Endothelial cell of umbilical vein (primary cell): Measurements from ENCODE around the gene ITGA3. TPM values are rescaled to one million over a fixed set of nuclear protein-coding genes. Genes with fewer than 3 reads are reported as not detected.

ENCODE experiments used
- BruUV-seq: library from RNA; stranded (reverse); fragments of 400-500 nt; replicated peaks from 2 replicates; lab custom pipeline; 2021; lab: Mats Ljungman, UMichigan
- CTCF ChIA-PET: fragments of 300-600, 350-600 bp; sonication (Branson Sonifier 250); formaldehyde crosslinking; loops from one replicate; lab custom pipeline; 2021; ENCODE audit warnings: antibody characterized with exemption, inconsistent platforms; lab: Charles Lee
- POLR2A ChIA-PET: fragments of 300-600, 350-600 bp; sonication (Branson Sonifier 250); formaldehyde crosslinking; loops from one replicate; lab custom pipeline; 2021; ENCODE audit warnings: antibody characterized with exemption, inconsistent platforms; lab: Charles Lee
- DNase-seq: peaks from one replicate; pipeline ENCODE4 v3.0.0-alpha.2; 2011; ENCODE audit warnings: low read depth, low spot score
- FAIRE-seq: peaks from 2 replicates; lab custom pipeline; 2011; peaks lifted over from hg19 to GRCh38; lab: Jason Lieb, UNC
- H2AFZ ChIP-seq: 2 replicates; pipeline ENCODE4 v1.6.0; 2012; ENCODE audit warnings: low read depth, low read length, control low read depth, inconsistent platforms
- H3K27ac ChIP-seq: 2 replicates; pipeline ENCODE4 v1.5.1; 2011; ENCODE audit warnings: low read depth, mild to moderate bottlenecking, control low read depth, low read length, moderate library complexity; ENCODE audit not compliant: insufficient read depth
- H3K27me3 ChIP-seq, 2 experiments: 2 replicates each; pipeline versions ENCODE4 v1.6.0 to v1.6.1; 2011; ENCODE audit warnings: low read length in 2 of 2, mixed read lengths in 1 of 2; ENCODE audit not compliant: control insufficient read depth in 2 of 2, insufficient read depth in 2 of 2
- H3K36me3 ChIP-seq, 2 experiments: 2 replicates in 1 of 2; 3 replicates in 1 of 2; pipeline ENCODE4 v1.5.1; 2011; ENCODE audit warnings: low read length in 2 of 2, mild to moderate bottlenecking in 1 of 2, moderate library complexity in 1 of 2; ENCODE audit not compliant: control insufficient read depth in 2 of 2, insufficient read depth in 2 of 2; ENCODE audit errors: extremely low read depth in 1 of 2
- H3K4me1 ChIP-seq: 3 replicates; pipeline ENCODE4 v1.5.1; 2011; ENCODE audit warnings: mild to moderate bottlenecking, low read length; ENCODE audit not compliant: control insufficient read depth, insufficient read depth; ENCODE audit errors: extremely low read depth
- H3K4me2 ChIP-seq: 2 replicates; pipeline ENCODE4 v1.6.1; 2011; ENCODE audit warnings: low read length, control low read depth, mixed read lengths; ENCODE audit not compliant: insufficient read depth
- H3K4me3 ChIP-seq, 3 experiments: fragments of 200-600 bp in 1 of 3; sonication (generic), shearing (Covaris generic) in 1 of 3; replicated peaks in 1 of 3; 2 replicates each; pipeline ENCODE4 v1.5.1; 2011 to 2016; ENCODE audit warnings: control low read depth in 3 of 3, low read length in 3 of 3, mild to moderate bottlenecking in 2 of 3, inconsistent platforms in 1 of 3, low read depth in 1 of 3, moderate library complexity in 1 of 3; ENCODE audit not compliant: insufficient read depth in 1 of 3
- H3K79me2 ChIP-seq: 2 replicates; pipeline ENCODE4 v1.6.0; 2012; ENCODE audit warnings: low read length, inconsistent platforms; ENCODE audit not compliant: control insufficient read depth, insufficient read depth
- H3K9ac ChIP-seq: replicated peaks from 2 replicates; pipeline ENCODE3; 2011; ENCODE audit warnings: low read length, control low read depth; ENCODE audit not compliant: insufficient read depth; ENCODE audit errors: extremely low read depth
- H3K9me1 ChIP-seq: replicated peaks from 3 replicates; pipeline ENCODE4 v1.6.0; 2011; ENCODE audit warnings: mild to moderate bottlenecking, low read length; ENCODE audit not compliant: control insufficient read depth, insufficient read depth; ENCODE audit errors: extremely low read depth
- H3K9me3 ChIP-seq: replicated peaks from 2 replicates; pipeline ENCODE4 v1.5.1; 2012; ENCODE audit warnings: low read length, inconsistent platforms; ENCODE audit not compliant: control insufficient read depth, insufficient read depth
- H4K20me1 ChIP-seq: replicated peaks from 2 replicates; pipeline ENCODE3; 2011; ENCODE audit warnings: mild to moderate bottlenecking, low read length; ENCODE audit not compliant: control insufficient read depth, insufficient read depth; ENCODE audit errors: extremely low read depth
- CTCF ChIP-seq, 2 donors: IDR thresholded peaks; 1 replicate in 1 of 2; 2 replicates in 1 of 2; pipeline ENCODE4 v1.5.1; 2011; ENCODE audit warnings: low read length in 2 of 2, mild to moderate bottlenecking in 2 of 2, moderate library complexity in 2 of 2, control low read depth in 1 of 2, inconsistent platforms in 1 of 2, low read depth in 1 of 2; ENCODE audit not compliant: insufficient read depth in 1 of 2; ENCODE audit errors: extremely low read depth in 1 of 2
- EZH2 ChIP-seq: IDR thresholded peaks from 2 replicates; pipeline ENCODE4 v1.6.1; 2012; ENCODE audit warnings: borderline replicate concordance, low read depth, mild to moderate bottlenecking, moderate library complexity, low read length, inconsistent platforms; ENCODE audit not compliant: severe bottlenecking
- FOS ChIP-seq: IDR thresholded peaks from 2 replicates; pipeline ENCODE4 v1.6.1; 2011; ENCODE audit warnings: mild to moderate bottlenecking, low read length, moderate library complexity, borderline replicate concordance; ENCODE audit not compliant: insufficient read depth
- GATA2 ChIP-seq: IDR thresholded peaks from 2 replicates; pipeline ENCODE4 v1.7.0; 2011; ENCODE audit warnings: low read depth, mild to moderate bottlenecking, moderate library complexity, mixed read lengths, low read length; ENCODE audit not compliant: insufficient read length, insufficient read depth
- JUN ChIP-seq: IDR thresholded peaks from 2 replicates; pipeline ENCODE4 v1.6.1; 2011; ENCODE audit warnings: borderline replicate concordance, low read depth; ENCODE audit not compliant: insufficient read length, insufficient read depth
- MAX ChIP-seq: IDR thresholded peaks from 2 replicates; pipeline ENCODE4 v1.6.1; 2011; ENCODE audit not compliant: insufficient read depth, insufficient read length
- MYC ChIP-seq: IDR thresholded peaks from one replicate; pipeline ENCODE4 v1.6.1; 2011; ENCODE audit warnings: mild to moderate bottlenecking, low read depth, low read length
- POLR2A ChIP-seq: IDR thresholded peaks from 2 replicates; pipeline ENCODE4 v1.6.1; 2012; ENCODE audit warnings: low read depth, mild to moderate bottlenecking, control low read depth, low read length
- POLR2AphosphoS5 ChIP-seq: IDR thresholded peaks from 2 replicates; pipeline ENCODE4 v1.6.1; 2012; ENCODE audit warnings: low read depth, mild to moderate bottlenecking, control low read depth, low read length, moderate library complexity; ENCODE audit not compliant: insufficient read depth
- dilution Hi-C: fragments of 300-500 bp; cut with MboI; formaldehyde crosslinking; loops from one replicate; pipeline ENCODE4 v1.15.0; 2019; ENCODE audit warnings: low sequenced_read_pairs; ENCODE audit not compliant: extremely low pct_ligation_motif_present
- intact Hi-C: fragments of 100-400 bp; cut with micrococcal nuclease; formaldehyde crosslinking; loops from one replicate; pipeline ENCODE4 v1.10.0; 2022
- polyA plus RNA-seq, 4 experiments: library from polyadenylated mRNA; depleted of rRNA in 3 of 4; stranded (reverse) in 3 of 4; unstranded in 1 of 4; fragments of >200 nt; gene quantifications; 2 replicates each; pipeline versions ENCODE4 v1.2.1 to v1.2.3, GENCODE V29; 2011 to 2012; ENCODE audit warnings: missing spikeins in 1 of 4
- total RNA-seq: library from RNA; stranded (reverse); gene quantifications from 2 replicates; pipeline ENCODE4 v1.2.3, GENCODE V29; 2021

ITGA3 gene
- total and polyA plus RNA-seq, 2 donors (not counting 3 experiments of a cell fraction or from before 2014, with no cell fraction given): 92.7 to 112 TPM

- Histone ChIP-seq H3K36me3 (no peaks in the 10 kb centered on the region), H3K4me1 (no peaks in the 10 kb centered on the region), H3K27ac (no peak overlapping the region), H3K9ac (no peak overlapping the region), H4K20me1 (no peaks in the 10 kb centered on the region), H3K9me3 (no peaks in the 10 kb centered on the region), H3K27me3 (peaks cover 6 to 8% of the 10 kb centered on the region in 2 experiments), H3K4me3 (no peak overlapping the region), H2AFZ (no peak overlapping the region), H3K4me2 (no peak overlapping the region), H3K9me1 (no peaks in the 10 kb centered on the region), H3K79me2 (no peaks in the 10 kb centered on the region)
- POLR2A ChIA-PET: no interaction called here
- FAIRE-seq: no peak
- intact Hi-C loops: no loop called here
- CTCF ChIA-PET: interaction anchor here (1.0 kb wide), 1 partner anchor 75 kb away, joined by 5 read pairs; no protein-coding TSS in a partner anchor
- TF ChIP-seq JUN (no peak), POLR2AphosphoS5 (no peak), MYC (no peak), CTCF (IDR thresholded peaks at IDR 0.05; ENCODE audit: extremely low read depth in 1 of 2, insufficient read depth in 1 of 2, low read depth in 1 of 2, low read length in 2 of 2) (no peak), MAX (no peak), GATA2 (no peak), FOS (no peak), POLR2A (no peak), EZH2 (no peak)
- no peak for DNase-seq
- BruUV-seq: no TSS peak
- dilution Hi-C loops: no loop called here
These were observed 37.0 kb upstream of the ITGA3 start for GRCh38 chr17:50018909-50019308.
